ENCODE results near the gene TGFB1I1.

The TGFB1I1 gene

GRCh38 chr16:31474173-31474714 lies 2.3 kb downstream of the TGFB1I1 start:
- TF ChIP-seq SPI1 (IDR thresholded peaks at IDR 0.05; ENCODE audit: low read depth, low read length) (no peak), PAX5 (IDR thresholded peaks at IDR 0.05; ENCODE audit: insufficient read depth, low read length, severe bottlenecking) (no peak), POLR2A (IDR thresholded peaks at IDR 0.05; ENCODE audit: low read depth, low read length) (no peak), POU2F2 (IDR thresholded peaks at IDR 0.05; ENCODE audit: low read depth, low read length) (no peak), POLR2AphosphoS5 (IDR thresholded peaks at IDR 0.05; ENCODE audit: low read depth, low read length) (no peak), TAF1 (IDR thresholded peaks at IDR 0.05; ENCODE audit: low read depth, low read length) (no peak)
- DNase-seq (ENCODE audit: insufficient read length, low spot score) (no peak), FAIRE-seq (no peak)

- no peak for TF ChIP-seq POLR2A (IDR thresholded peaks at IDR 0.05; ENCODE audit: low read depth, low read length)
- TF ChIP-seq POLR2AphosphoS5 (IDR thresholded peaks at IDR 0.05; ENCODE audit: low read depth, low read length) = no peak
- TF ChIP-seq TAF1 (IDR thresholded peaks at IDR 0.05; ENCODE audit: low read depth, low read length) = no peak
- TF ChIP-seq PAX5 (IDR thresholded peaks at IDR 0.05; ENCODE audit: insufficient read depth, low read length, severe bottlenecking) = no peak
- FAIRE-seq = no peak
- DNase-seq (ENCODE audit: insufficient read length, low spot score) = no peak
Observed at GRCh38 chr16:31474773-31475738, 3.1 kb downstream of the TGFB1I1 start.

GRCh38 chr16:31475946-31476302 lies 4.0 kb downstream of the TGFB1I1 start:
- no peak for TF ChIP-seq TAF1 (IDR thresholded peaks at IDR 0.05; ENCODE audit: low read depth, low read length)
- TF ChIP-seq PAX5 (IDR thresholded peaks at IDR 0.05; ENCODE audit: insufficient read depth, low read length, severe bottlenecking) = no peak
- no peak for TF ChIP-seq POLR2AphosphoS5 (IDR thresholded peaks at IDR 0.05; ENCODE audit: low read depth, low read length)
- TF ChIP-seq POU2F2 (IDR thresholded peaks at IDR 0.05; ENCODE audit: low read depth, low read length) = no peak
- no peak for TF ChIP-seq POLR2A (IDR thresholded peaks at IDR 0.05; ENCODE audit: low read depth, low read length)
- TF ChIP-seq SPI1 (IDR thresholded peaks at IDR 0.05; ENCODE audit: low read depth, low read length) = no peak
- no peak for FAIRE-seq
- no peak for DNase-seq (ENCODE audit: insufficient read length, low spot score)

GRCh38 chr16:31476303-31477219 lies 4.6 kb downstream of the TGFB1I1 start:
- DNase-seq (ENCODE audit: insufficient read length, low spot score) (peak; percentile 87), FAIRE-seq (no peak)
- TF ChIP-seq POLR2AphosphoS5 (IDR thresholded peaks at IDR 0.05; ENCODE audit: low read depth, low read length) = no peak
- TF ChIP-seq POU2F2 (IDR thresholded peaks at IDR 0.05; ENCODE audit: low read depth, low read length) = no peak
- TF ChIP-seq POLR2A (IDR thresholded peaks at IDR 0.05; ENCODE audit: low read depth, low read length) = no peak
- TF ChIP-seq SPI1 (IDR thresholded peaks at IDR 0.05; ENCODE audit: low read depth, low read length) = no peak
- no peak for TF ChIP-seq TAF1 (IDR thresholded peaks at IDR 0.05; ENCODE audit: low read depth, low read length)

GRCh38 chr16:31477220-31478216 lies 5.6 kb downstream of the TGFB1I1 start:
- DNase-seq (ENCODE audit: insufficient read length, low spot score) (peak; percentile 64), FAIRE-seq (no peak)
- TF ChIP-seq SPI1 (IDR thresholded peaks at IDR 0.05; ENCODE audit: low read depth, low read length) (no peak), PAX5 (IDR thresholded peaks at IDR 0.05; ENCODE audit: insufficient read depth, low read length, severe bottlenecking) (no peak), POU2F2 (IDR thresholded peaks at IDR 0.05; ENCODE audit: low read depth, low read length) (no peak), POLR2AphosphoS5 (IDR thresholded peaks at IDR 0.05; ENCODE audit: low read depth, low read length) (no peak), POLR2A (IDR thresholded peaks at IDR 0.05; ENCODE audit: low read depth, low read length) (no peak), TAF1 (IDR thresholded peaks at IDR 0.05; ENCODE audit: low read depth, low read length) (no peak)

GRCh38 chr16:31478956-31479355 lies 7.0 kb downstream of the TGFB1I1 start:
- DNase-seq (ENCODE audit: insufficient read length, low spot score) (no peak), FAIRE-seq (no peak)
- no peak for TF ChIP-seq POLR2AphosphoS5 (IDR thresholded peaks at IDR 0.05; ENCODE audit: low read depth, low read length)
- no peak for TF ChIP-seq TAF1 (IDR thresholded peaks at IDR 0.05; ENCODE audit: low read depth, low read length)

GRCh38 chr16:31479751-31480150 lies 7.8 kb downstream of the TGFB1I1 start:
- DNase-seq (ENCODE audit: insufficient read length, low spot score) (no peak), FAIRE-seq (no peak)
- TF ChIP-seq POU2F2 (IDR thresholded peaks at IDR 0.05; ENCODE audit: low read depth, low read length) (no peak), POLR2A (IDR thresholded peaks at IDR 0.05; ENCODE audit: low read depth, low read length) (no peak), POLR2AphosphoS5 (IDR thresholded peaks at IDR 0.05; ENCODE audit: low read depth, low read length) (no peak)

- TF ChIP-seq PAX5 (IDR thresholded peaks at IDR 0.05; ENCODE audit: insufficient read depth, low read length, severe bottlenecking) (no peak), SPI1 (IDR thresholded peaks at IDR 0.05; ENCODE audit: low read depth, low read length) (no peak)
- no peak for FAIRE-seq
- DNase-seq (ENCODE audit: insufficient read length, low spot score) = no peak
Observed at GRCh38 chr16:31480851-31481536, 9.0 kb downstream of the TGFB1I1 start.

Measured in GM12891 (cell line).